ENCODE data around the gene MARK2. TPM values are rescaled to one million over a fixed set of nuclear protein-coding genes. Genes with fewer than 3 reads are reported as not detected.

The MARK2 gene
- total RNA-seq, 6 experiments from 2014 or later: 26.4 to 29.9 (median 27.9) TPM

DNA sequence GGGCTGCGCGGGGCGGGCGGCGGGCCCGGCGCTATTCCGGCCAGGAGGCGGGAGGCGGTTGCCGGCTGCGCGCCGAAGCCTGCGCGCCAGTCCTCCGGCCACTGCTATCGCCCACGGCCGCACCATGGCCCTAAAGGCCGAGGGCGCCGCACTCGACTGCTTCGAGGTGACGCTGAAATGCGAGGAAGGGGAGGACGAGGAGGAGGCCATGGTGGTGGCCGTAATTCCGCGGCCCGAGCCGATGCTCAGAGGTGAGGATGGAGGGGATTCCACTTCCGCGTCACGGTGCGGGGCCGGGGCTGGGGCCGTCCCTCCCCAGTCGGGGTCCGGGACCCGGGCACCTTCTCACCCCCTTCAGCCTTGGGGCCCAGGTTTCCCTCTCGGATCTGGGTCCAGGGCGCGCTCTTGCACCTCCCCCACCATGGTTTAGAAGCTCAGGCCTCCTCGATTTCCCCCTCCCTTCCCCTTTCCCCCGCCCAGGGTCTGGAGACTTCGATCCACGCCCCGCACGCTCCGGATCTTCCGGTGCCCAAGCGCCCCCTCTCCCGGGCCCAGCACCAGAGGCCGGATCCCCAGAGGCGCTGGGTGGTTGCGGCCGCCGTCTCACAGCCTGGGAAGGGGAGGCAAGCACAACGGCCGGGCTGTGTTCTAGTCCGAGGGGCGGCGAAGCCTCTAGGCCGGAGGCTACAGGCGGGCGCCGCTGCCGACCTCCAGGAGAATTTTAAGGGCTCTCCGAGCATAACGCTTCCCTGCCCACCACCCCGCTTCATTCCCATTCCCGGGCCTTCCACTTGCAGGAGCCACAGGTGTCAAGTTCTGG, 25.1 kb upstream of the MARK2 start:
- TF ChIP-seq, protein P1, sequence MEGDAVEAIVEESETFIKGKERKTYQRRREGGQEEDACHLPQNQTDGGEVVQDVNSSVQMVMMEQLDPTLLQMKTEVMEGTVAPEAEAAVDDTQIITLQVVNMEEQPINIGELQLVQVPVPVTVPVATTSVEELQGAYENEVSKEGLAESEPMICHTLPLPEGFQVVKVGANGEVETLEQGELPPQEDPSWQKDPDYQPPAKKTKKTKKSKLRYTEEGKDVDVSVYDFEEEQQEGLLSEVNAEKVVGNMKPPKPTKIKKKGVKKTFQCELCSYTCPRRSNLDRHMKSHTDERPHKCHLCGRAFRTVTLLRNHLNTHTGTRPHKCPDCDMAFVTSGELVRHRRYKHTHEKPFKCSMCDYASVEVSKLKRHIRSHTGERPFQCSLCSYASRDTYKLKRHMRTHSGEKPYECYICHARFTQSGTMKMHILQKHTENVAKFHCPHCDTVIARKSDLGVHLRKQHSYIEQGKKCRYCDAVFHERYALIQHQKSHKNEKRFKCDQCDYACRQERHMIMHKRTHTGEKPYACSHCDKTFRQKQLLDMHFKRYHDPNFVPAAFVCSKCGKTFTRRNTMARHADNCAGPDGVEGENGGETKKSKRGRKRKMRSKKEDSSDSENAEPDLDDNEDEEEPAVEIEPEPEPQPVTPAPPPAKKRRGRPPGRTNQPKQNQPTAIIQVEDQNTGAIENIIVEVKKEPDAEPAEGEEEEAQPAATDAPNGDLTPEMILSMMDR (IDR thresholded peaks at IDR 0.05): no peak; the same call in 1 of the 2 replicates
- no peak for DNase-seq
- Mint-ChIP-seq H3K4me1 (ENCODE audit: low read depth) (peaks cover 39% of the 10 kb centered on the region), H3K27me3 (ENCODE audit: insufficient read depth) (no peaks in the 10 kb centered on the region; the same call in 1 of the 2 replicates), H3K27ac (peak overlapping the region; percentile 57), H3K9me3 (no peaks in the 10 kb centered on the region), H3K36me3 (ENCODE audit: low read depth) (peaks cover 14% of the 10 kb centered on the region), H3K4me3 (peak overlapping the region; percentile 92)

DNA sequence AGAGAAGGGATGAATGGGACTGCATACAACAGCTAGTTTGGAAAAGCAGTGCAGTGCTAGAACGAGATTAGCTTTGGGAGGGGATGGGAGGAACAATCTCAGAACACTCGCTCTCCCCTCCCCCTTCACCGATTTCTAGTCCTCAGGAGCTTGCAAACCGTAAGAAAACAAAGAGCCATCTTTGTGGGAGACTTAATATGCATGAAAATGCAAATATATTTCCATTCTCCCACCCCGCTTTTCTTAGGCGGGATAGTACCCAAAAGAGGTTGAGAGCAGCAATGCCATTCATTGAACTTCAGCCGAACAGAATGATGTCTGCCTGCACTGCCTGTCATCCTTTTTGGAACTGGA, 24.6 kb upstream of the MARK2 start:
- Mint-ChIP-seq H3K4me1 (ENCODE audit: low read depth) (peaks cover 39% of the 10 kb centered on the region), H3K36me3 (ENCODE audit: low read depth) (peaks cover 14% of the 10 kb centered on the region), H3K4me3 (peak overlapping the region; percentile 92), H3K9me3 (no peaks in the 10 kb centered on the region), H3K27me3 (ENCODE audit: insufficient read depth) (no peaks in the 10 kb centered on the region; the same call in 1 of the 2 replicates), H3K27ac (peak overlapping the region; percentile 57)
- TF ChIP-seq, protein P1 (IDR thresholded peaks at IDR 0.05): no peak
- no peak for DNase-seq

GRCh38 chr11:63816166-63816565, 22.7 kb upstream of the MARK2 start:
- Mint-ChIP-seq H3K4me3 (no peak overlapping the region), H3K4me1 (ENCODE audit: low read depth) (peaks cover 39% of the 10 kb centered on the region)

GRCh38 chr11:63816732-63817131, 22.2 kb upstream of the MARK2 start:
- no peak for DNase-seq
- TF ChIP-seq, protein P1 (IDR thresholded peaks at IDR 0.05): no peak
- Mint-ChIP-seq H3K27ac (no peak overlapping the region), H3K4me3 (no peak overlapping the region), H3K9me3 (no peaks in the 10 kb centered on the region), H3K4me1 (ENCODE audit: low read depth) (peaks cover 35% of the 10 kb centered on the region), H3K27me3 (ENCODE audit: insufficient read depth) (no peaks in the 10 kb centered on the region), H3K36me3 (ENCODE audit: low read depth) (peaks cover 20% of the 10 kb centered on the region)

More at GRCh38 chr11:63816166-63816565, 22.7 kb upstream of the MARK2 start:
- TF ChIP-seq, protein P1 (IDR thresholded peaks at IDR 0.05): no peak
- H3K9me3 Mint-ChIP-seq: no peaks in the 10 kb centered on the region
- H3K27me3 Mint-ChIP-seq (ENCODE audit: insufficient read depth): no peaks in the 10 kb centered on the region; the same call in 1 of the 2 replicates
- peaks cover 18% of the 10 kb centered on the region for H3K36me3 Mint-ChIP-seq (ENCODE audit: low read depth)
- DNase-seq: no peak
- H3K27ac Mint-ChIP-seq: no peak overlapping the region

GRCh38 chr11:63817758-63818498, 21.0 kb upstream of the MARK2 start:
- H3K27me3 Mint-ChIP-seq (ENCODE audit: insufficient read depth): no peaks in the 10 kb centered on the region
- no peak overlapping the region for H3K4me3 Mint-ChIP-seq
- peaks cover 28% of the 10 kb centered on the region for H3K36me3 Mint-ChIP-seq (ENCODE audit: low read depth)
- H3K9me3 Mint-ChIP-seq: no peaks in the 10 kb centered on the region
- DNase-seq: no peak
- TF ChIP-seq, protein P1 (IDR thresholded peaks at IDR 0.05): no peak
- H3K27ac Mint-ChIP-seq: no peak overlapping the region
- H3K4me1 Mint-ChIP-seq (ENCODE audit: low read depth): peaks cover 25% of the 10 kb centered on the region
